HT-29 (cell line): ENCODE measurements around the gene NEUROG1. TPM values are rescaled to one million over a fixed set of nuclear protein-coding genes. Genes with fewer than 3 reads are reported as not detected.
A peak's percentile ranks its signal among the peaks of the same experiment; 100 is the strongest.

Source experiments
- DNase-seq: peaks from one replicate; pipeline ENCODE4 v3.0.0-alpha.2; 2015; ENCODE audit warnings: low spot score
- total RNA-seq: library from RNA; depleted of rRNA; stranded (reverse); fragments of >200 nt; shearing (Covaris generic); gene quantifications from 2 replicates; pipeline ENCODE4 v1.2.3, GENCODE V29; 2014; rRNA removed

The NEUROG1 gene, protein sequence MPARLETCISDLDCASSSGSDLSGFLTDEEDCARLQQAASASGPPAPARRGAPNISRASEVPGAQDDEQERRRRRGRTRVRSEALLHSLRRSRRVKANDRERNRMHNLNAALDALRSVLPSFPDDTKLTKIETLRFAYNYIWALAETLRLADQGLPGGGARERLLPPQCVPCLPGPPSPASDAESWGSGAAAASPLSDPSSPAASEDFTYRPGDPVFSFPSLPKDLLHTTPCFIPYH
- not detected in 2 replicates for total RNA-seq

DNA sequence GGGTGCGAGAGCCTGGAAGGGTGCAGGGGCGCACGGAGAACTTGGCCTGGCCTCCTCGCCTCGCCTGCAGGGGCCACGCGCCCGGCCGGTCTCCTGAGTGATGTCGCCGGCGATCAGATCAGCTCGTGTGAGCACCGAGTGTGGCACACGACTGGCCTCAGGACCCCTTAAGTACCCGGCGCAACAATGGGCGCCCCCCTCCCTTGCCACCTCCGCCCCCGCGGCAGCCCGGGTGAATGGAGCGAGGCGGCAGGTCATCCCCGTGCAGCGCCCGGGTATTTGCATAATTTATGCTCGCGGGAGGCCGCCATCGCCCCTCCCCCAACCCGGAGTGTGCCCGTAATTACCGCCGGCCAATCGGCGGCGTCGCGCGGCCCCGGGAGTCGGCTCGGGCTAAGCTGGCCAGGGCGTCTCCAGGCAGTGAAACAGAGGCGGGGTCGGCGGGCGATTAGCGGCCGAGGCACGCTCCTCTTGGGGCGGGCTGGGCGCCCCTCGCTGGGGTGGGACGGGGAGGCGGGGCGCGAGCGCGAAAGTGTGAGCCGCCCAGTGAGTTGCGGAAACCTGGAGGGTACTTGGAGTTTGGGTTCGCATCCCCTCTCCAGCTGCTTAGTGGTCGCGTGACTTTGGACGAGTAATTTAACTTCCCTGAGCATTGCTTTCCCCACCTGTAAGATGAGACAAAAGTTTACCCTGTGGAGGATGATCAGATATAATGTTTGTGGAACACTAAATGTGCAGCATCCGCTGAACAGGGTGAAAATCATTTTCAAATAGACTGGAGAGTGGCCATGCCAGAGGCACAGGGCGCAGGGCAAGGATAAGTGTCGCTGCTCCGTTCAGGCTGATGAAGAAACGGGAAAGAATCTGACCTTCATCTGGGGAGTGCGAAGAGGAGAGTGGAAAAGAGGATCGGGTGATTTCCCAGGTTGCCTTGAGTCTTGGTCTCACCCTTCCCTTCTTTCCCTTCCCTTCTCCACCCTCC lies at the start of gene NEUROG1:
Gene NEUROG1, minus strand, starts transcription at position 145 of the 982 bp plus-strand sequence. CDS start 274 bp downstream, outside the sequence.
- no peak for DNase-seq

DNA sequence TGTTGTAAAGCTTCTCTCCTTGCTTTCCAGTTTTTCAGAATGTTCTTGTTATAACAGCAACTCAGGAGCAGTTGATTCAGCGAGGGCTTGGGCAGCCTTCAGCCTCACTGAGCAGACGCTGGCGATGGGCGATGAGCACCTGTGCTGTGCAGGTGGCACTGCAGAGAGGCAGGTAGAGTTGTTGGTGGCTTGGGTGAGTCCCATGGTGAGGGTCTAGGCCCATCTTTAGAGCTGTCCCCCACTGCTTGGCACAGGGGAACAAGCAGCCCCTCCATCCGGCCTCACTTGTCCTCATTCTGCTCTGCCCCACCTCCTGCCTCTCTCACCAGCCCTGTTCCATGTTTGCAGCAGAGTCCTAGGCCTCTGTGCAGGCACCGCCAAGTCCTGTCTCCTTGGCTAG lies 49.2 kb upstream of the NEUROG1 start:
- DNase-seq, result no peak

DNA sequence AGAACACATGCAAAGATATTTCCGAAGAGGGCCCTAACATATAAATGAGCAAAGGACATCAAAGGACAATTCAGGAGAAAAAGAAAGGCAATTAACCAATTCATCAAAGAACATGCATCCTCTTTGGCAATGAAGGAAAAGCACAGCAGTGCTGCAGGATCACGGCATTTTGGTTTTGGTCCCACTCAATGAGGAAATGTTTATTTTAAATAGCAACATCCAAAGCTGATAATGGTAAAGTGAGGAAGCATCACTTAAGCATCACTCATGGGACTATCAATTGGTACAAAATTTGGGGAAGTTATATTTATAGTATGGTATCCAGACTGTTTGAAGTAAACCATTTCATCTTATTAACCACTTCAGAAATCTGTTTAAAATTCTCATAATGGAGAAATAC lies 48.5 kb upstream of the NEUROG1 start:
- no peak for DNase-seq

DNA sequence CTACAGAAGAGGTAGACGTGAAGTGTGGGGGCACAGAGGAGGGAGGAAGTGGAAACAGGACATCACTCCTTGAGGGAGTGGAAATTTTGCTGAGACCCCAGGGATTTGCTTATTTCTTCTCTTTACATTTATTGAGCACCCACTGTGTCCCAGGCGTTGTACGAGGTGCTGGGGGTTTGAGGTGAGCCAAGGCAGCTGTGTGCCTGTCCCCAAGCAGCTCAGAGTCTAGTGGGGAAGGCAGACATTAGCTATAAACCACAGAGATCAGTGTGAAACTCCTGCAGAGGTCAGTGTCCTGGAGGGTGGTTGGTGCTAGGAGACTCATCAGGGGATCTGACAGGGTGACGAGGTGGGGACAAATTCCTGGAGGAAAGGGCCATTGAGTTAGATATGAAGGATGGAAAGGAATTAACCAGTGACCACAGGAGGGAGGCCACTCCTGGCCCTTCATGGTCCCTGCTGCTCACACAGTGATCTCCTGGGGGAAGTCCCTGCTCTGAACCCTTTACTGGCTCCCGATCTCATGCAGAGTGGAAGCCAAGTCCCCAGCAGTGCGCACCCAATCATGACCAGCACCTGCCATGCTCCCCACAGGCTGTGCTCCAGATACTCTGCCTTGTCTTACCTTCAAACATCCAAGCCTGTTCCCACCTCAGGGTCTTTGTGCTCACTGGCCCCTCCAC lies 46.5 kb upstream of the NEUROG1 start:
- DNase-seq, result no peak

DNA sequence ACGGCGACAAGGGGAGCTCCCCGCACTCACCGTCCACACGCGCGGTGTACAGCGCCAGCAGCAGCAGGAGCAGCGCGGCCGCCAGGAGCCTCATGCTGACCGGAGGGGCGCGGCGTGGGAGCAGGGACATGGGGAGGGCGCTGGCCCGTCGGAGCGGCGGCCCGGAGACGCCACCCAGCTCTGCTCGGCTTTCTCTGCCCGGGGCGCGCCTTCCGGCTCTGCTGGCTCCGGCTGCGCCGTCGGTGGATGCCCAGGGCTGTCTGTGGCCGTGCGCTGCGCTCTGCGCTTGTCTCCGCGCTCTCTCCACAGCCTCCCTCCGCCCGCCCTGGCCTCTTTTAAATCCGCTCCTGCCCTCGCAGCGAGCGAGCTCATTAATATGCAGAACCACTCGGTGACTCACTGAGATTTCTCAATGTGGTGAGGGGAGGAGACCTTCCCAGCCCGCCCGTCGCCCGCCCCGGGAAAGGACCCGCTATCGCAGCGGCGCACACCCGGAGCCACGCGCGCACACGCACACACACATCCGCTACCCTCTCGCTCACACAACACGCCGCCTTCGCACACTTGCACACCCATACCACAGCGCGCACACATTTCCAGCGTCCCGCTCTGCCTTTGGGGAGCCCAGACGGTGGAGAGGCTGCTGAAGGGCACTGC lies 43.0 kb upstream of the NEUROG1 start, which contains the start of gene CXCL14:
Gene CXCL14, minus strand, starts transcription at position 307 of the 657 bp plus-strand sequence. Its CDS starts 213 bp downstream, at position 94.
- no peak for DNase-seq

DNA sequence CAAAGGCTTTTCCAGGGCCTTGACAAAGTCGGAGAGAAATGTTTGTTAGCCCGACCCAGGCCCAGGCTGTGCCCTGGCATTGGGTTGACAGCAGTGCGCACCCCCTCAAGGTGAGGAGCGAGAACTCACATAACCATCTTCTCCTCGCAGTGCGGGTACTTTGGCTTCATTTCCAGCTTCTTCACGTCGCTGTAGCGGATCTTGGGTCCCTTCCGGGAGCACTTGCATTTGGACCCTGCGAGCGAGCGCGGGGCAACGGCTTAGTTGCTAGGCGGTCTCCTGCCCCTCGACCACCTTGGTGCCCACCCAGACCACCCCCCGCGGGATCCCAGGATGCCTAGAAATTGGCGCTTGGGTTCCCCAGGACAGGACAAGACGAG lies 42.5 kb upstream of the NEUROG1 start:
- DNase-seq, result no peak

DNA sequence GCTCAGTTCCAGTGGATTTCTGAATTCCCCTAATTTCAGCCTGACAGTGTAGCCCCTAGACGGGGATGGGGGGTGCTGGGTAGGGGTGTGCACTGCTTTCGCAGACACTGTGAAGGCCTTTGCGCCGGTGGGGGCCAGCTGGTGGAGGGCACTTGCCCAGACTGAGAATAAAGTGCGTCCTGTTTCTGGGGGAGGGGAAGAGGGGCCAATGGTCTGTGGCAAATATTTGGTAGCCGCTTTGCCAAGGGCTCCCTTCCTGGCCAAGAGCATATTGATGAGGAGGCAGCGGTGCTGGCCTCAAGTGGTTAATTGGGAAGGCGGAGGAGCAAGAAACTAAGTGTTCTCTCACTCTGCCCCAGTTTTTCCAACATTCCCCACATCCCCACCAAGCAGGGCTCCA lies 41.7 kb upstream of the NEUROG1 start:
- no peak for DNase-seq

DNA sequence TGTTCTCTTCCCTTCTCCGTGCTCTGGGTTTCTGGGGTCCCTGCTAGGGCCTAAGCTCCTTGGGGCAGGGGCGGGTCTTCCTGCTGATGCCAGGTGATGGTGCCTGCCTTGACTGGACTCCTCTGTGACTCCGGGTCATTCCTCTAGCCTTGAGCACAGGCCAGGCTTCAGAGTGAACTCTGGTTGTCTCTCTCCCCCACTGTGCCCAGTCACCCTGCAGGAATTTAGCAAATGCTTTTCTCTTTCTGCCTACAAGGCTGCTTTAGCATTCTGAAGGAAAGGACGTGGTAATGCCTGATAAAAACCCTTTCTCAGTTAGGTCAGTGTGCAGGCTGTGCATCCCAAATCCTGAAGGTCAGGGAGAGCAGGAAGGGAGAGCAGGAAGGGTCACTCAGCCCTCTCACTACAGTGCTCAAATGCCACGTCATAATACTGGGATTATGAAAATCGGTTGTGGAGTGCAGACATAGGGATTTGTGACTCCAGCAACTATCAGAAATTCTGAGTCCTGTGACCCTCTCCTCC lies 40.4 kb upstream of the NEUROG1 start:
- DNase-seq, result no peak

DNA sequence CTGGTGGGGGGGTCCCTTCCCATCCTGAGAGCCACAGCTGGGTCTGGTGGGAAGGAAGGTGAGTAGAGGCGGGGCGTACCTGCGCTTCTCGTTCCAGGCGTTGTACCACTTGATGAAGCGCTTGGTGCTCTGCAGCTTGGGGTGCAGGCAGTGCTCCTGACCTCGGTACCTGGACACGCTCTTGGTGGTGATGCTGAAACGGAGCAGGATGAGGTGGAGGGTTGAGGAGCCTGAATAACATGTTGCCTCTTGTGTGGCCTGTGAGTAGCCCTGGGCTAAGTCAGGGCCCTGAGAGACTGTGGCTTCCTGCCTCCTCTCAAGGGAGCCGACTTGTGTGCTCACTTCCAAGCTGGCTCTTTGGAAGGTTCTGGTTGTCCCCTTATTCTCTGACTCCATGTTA lies 38.7 kb upstream of the NEUROG1 start:
- DNase-seq, result no peak

DNA sequence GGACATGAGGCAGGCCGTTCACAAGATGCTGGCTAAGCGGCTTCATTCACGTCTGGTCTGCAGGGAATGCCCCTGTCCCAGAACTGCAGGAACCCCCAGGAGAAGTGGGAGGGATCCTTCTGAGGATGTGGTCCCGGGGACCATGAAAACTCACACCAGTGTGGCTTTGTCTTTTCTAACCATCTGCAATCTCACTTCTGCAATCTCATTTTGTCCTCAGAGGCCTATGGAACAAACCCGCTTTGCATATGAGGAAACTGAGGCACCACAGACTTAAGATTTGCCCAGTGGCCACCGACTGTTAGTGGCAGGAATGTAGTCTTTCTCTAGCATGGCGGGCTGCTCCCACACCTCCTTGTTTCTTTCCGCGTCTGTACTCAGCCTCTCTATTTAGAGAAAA lies 36.1 kb upstream of the NEUROG1 start:
- DNase-seq, result no peak

DNA sequence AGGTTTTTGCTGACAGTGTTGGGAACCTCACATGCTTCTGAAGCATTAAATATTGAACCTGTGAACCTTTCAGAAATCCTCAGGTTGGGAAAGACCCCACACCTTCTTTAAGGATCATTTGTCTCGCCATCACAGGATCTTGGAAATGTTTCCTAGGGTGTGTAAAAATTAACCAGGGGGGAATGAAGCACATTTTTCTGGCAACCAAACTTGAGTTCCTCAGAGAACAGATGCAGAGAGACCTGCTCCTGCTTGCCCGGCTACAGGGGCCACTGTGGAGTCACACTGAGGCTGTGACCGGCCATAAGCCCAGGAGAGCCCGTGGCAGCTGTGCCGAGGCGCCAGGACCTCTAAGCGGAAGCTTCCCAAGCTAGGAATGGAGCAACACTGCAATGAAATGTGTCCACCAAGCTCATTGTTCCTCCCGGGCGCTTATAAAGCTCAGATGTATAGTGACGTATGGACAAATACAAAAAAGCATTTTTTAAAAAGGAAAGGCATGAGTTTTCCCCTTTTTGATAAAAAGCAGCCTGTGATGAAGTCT lies 35.4 kb upstream of the NEUROG1 start:
- no peak for DNase-seq

DNA sequence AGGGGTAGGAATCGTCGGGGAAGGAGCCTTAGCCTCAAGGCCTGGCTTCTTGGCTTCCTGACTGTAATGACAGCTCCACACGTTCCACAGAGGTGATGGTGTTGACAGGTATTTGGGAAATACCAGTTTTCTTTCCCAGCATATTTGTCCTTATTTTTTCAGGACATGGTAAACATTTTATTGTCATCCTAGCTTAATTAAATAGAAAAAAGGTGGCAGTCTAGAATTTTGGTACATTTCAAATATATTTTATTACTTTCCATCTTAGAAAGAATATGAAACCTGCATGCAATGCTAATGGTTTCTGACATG lies 34.6 kb upstream of the NEUROG1 start:
- DNase-seq, result no peak

DNA sequence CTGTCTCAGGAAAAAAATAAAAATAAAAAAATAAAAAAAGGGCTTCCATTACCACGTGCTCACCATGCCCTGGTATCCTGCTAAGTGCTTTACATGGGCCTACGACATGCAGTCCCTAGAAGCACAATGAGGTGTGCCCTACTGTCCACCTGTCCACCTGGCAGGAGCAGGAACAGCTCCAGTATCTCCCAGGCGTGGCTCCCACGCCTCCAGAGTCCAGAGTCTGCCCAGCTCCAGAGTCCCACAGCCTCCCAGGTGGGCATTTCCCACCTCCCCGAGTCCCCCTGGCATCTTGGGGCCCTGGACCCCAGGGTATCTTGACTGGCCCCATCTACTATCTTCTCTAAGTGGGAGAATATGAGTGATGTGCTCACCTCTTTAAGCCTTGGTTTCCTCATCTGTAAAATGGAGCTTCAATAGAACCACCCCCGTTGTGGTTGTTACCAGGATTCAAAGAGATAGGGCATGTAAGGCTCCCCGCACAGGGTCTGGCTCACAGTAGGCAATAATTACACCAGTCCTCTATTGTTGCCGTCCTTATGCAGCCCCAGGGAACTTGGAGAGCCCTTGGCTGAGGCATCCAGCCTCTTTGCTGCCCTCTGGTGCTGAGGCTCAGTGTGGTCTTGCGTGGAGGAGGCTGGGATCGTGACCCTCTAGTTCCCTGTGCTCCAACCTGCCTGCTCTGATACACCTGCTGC lies 34.1 kb upstream of the NEUROG1 start:
- DNase-seq, result peak; percentile 81

DNA sequence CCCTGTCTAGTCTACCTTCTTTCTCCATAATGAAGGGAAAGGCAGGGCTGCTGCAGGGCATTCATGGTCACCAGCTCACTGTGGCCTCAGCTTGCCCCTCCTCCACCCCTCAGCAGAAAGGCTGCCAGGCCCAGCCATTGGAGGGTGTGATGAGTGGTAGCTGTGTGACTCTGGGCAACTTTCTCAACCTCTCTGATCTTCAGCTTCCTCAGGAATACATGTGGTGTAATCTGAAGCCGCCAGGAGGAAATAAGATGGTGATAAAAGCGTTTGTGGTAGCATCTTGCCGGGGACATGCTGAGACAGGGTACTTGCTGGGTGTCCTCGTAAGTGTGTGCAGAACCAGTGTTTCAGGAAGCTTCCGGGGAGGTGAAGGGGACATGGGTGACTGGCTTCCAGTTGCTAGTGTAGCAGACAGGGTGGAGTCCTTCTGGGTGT lies 33.2 kb upstream of the NEUROG1 start:
- peak; percentile 20 for DNase-seq

DNA sequence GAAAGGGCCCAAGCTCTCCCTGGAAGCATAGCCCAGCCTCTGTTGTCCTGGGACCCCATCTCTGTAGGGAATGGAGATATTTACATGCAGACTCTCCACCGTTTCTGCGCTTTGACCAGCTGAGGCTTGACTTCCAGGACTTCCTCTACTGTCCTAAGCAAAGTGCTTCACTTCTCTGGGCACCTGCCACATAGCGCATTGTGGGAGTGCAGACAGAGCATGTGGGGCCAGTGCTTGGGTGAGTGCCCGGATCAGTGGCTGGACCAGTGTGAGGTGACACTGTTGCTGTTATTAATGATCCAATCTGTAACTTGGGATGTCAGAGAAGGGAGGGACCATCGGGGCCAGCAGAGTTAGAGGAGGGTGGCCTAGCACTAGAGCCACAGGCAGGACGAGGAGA lies 32.5 kb upstream of the NEUROG1 start:
- DNase-seq, result no peak

DNA sequence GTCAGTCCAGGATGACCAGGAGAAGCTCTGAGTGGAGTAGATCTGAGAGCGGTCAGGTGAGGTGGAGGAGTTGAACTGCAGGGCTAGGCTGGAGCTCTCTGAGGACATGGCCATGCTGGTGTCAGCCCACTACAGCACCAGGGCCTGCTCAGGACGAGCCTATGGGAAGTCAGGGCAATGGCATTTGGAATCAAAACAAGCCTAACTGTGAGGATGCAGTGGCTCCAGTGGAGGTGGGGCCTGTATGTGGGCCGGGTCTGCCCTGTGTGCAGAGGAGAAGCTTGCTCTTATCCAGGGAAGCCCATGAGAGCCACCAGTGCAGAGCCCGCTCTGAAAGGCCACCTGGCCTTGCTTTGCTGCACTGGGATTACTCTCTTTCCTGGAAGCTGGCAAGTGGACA lies 31.9 kb upstream of the NEUROG1 start:
- DNase-seq, result no peak

DNA sequence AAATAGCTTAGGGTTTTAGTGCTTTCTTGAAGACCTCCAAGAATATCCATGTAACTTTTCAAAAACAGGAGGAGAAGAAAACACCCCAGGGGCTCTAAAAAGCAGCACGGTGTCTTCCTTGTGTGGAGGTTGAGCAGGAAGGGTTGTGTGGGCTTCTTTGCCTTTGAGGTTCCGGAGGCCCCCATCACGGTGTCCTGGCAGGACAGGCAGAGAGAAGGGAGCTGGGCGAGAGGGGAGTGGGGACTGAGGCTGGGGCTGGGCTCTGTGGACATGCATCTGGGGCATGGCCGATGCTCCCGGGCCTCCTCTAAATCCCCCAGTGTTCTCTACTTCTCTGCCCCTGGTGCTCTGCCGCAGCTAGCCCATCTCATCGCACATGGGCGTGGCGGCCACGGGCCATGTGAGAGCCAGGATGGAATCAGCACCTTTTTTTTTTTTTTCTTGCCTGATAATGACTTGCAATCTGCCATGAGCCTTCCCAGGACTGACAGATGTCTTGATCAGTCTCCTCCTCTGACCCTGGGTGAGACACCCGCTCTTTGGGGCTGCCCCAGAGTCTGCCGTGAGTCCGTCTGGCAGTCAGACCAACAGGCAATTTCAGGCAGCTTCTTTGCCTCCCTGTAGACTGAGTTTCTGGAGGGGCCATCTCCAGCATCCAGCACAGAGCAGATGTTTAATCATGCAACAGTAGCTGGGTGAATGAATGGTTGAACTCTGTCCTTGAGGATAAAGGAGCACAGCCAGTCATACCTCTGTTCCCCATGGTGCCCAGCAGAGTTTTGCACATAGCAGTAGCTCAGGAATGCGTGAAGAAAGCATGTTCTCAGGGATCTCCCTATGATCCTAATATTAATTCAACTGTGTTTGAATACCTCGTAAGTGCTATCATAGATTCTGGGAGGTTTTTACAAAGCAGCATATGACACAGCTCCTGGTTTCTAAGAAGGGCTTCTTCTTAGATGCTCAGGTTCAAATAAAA lies 30.9 kb upstream of the NEUROG1 start:
- DNase-seq, result no peak

DNA sequence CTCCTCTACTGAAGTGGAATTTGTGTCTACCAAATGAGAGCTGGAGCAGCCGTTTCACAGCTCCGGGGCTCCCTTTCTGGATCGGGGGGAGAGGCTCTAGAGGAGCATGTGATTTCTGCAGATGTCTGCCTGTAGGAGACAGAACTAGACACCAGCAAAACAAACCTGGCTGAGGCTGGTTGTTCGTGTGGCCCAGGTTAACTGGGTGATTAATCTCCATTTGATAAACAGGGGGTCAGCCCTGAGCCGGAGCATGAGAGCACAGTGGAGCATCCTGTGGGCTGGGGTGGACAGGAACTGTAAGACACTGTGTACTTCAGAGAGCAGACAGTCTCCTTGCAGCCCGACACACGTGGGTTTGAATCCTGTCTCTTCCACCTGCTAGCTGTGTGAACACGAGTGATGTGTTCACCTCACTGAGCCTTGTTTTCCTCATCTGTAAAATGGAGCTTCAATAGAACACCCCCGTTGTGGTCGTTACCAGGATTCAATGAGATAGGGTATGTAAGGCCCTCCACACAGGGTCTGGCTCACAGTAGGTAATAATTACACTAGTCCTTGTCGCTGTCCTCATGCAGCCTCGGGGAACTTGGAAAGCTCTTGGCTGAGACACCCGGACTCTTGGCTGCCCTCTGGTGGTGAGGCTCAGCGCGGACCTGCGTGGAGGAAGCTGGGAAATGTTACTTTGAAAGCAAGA lies 30.1 kb upstream of the NEUROG1 start:
- peak; percentile 76 for DNase-seq

DNA sequence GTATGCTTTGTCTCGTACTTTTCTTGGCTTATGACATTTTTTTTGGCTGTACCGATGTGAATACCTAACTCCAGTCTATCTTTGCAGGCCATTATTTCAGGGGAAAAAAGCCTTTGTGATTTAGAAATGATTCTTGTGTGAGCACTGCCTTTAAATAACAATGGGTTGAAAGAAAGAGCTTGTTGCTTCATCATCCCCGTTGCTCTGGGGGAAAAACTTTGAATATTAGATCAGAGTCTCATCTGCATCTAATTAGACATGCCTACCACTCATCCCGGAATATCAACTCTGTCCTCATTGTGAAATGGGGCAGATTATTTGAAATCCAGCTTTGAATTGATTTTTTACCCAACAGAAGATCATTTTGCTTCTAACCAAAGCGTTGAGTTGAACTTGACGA lies 29.5 kb upstream of the NEUROG1 start:
- DNase-seq, result no peak
